Neuronal stem cell (in vitro differentiated cells): Measurements from ENCODE around the gene PSPC1.

Source experiments
- DNase-seq: peaks from one replicate; pipeline ENCODE4 v3.0.0-alpha.2; 2013; ENCODE audit warnings: low spot score
- H2AFZ ChIP-seq: one replicate; pipeline ENCODE4 v1.6.1; 2013; ENCODE audit warnings: mild to moderate bottlenecking, low read length, inconsistent platforms
- H2AK5ac ChIP-seq: 2 replicates; pipeline ENCODE4 v1.6.1; 2013; ENCODE audit warnings: low read depth, mild to moderate bottlenecking, inconsistent platforms, low read length, moderate library complexity, mixed read lengths
- H2BK120ac ChIP-seq: 2 replicates; pipeline ENCODE4 v1.6.1; 2013; ENCODE audit warnings: low read depth, mild to moderate bottlenecking, inconsistent platforms, low read length, moderate library complexity, mixed read lengths
- H2BK12ac ChIP-seq: one replicate; pipeline ENCODE4 v1.6.1; 2013; ENCODE audit warnings: low read length, inconsistent platforms
- H2BK15ac ChIP-seq: 2 replicates; pipeline ENCODE4 v1.6.1; 2013; ENCODE audit warnings: mild to moderate bottlenecking, low read length, inconsistent platforms, mixed read lengths
- H2BK5ac ChIP-seq: one replicate; pipeline ENCODE4 v1.6.1; 2013; ENCODE audit warnings: inconsistent platforms, mild to moderate bottlenecking, low read length, moderate library complexity
- H3K14ac ChIP-seq: one replicate; pipeline ENCODE4 v1.6.1; 2013; ENCODE audit warnings: low read length, inconsistent platforms
- H3K18ac ChIP-seq: 2 replicates; pipeline ENCODE4 v1.6.1; 2013; ENCODE audit warnings: low read length, inconsistent platforms
- H3K23ac ChIP-seq: 2 replicates; pipeline ENCODE4 v1.6.1; 2013; ENCODE audit warnings: low read depth, mild to moderate bottlenecking, mixed read lengths, low read length, inconsistent platforms; ENCODE audit not compliant: poor library complexity
- H3K27ac ChIP-seq: replicated peaks from 3 replicates; pipeline ENCODE4 v1.5.1; 2013; ENCODE audit warnings: low read length, inconsistent platforms
- H3K27me3 ChIP-seq, 3 experiments: 2 replicates each; pipeline ENCODE4 v1.6.1; 2013; ENCODE audit warnings: low read length in 3 of 3, mild to moderate bottlenecking in 2 of 3, inconsistent platforms in 1 of 3, low read depth in 1 of 3, mixed read lengths in 1 of 3, moderate library complexity in 1 of 3; ENCODE audit not compliant: control insufficient read depth in 3 of 3, insufficient read depth in 3 of 3
- H3K36me3 ChIP-seq, 2 donors: replicated peaks in 1 of 2; 2 replicates each; pipeline ENCODE4 v1.6.1; 2013; ENCODE audit warnings: low read length in 2 of 2; ENCODE audit not compliant: control insufficient read depth in 2 of 2, insufficient read depth in 2 of 2
- H3K4ac ChIP-seq: 2 replicates; pipeline ENCODE4 v1.6.1; 2013; ENCODE audit warnings: inconsistent platforms, mild to moderate bottlenecking, low read length, moderate library complexity
- H3K4me1 ChIP-seq, 2 donors: 1 replicate in 1 of 2; 2 replicates in 1 of 2; pipeline ENCODE4 v1.6.1; 2013; ENCODE audit warnings: low read length in 2 of 2, low read depth in 1 of 2; ENCODE audit not compliant: control insufficient read depth in 2 of 2, insufficient read depth in 1 of 2
- H3K4me2 ChIP-seq: one replicate; pipeline ENCODE4 v1.6.1; 2013; ENCODE audit warnings: mild to moderate bottlenecking, low read length, inconsistent platforms; ENCODE audit not compliant: insufficient read depth, poor library complexity, severe bottlenecking
- H3K4me3 ChIP-seq, 2 donors: 2 replicates each; pipeline ENCODE4 v1.5.1; 2013; ENCODE audit warnings: low read length in 2 of 2, mild to moderate bottlenecking in 2 of 2, inconsistent platforms in 1 of 2, moderate library complexity in 1 of 2
- H3K79me1 ChIP-seq: one replicate; pipeline ENCODE4 v1.6.1; 2013; ENCODE audit warnings: low read depth, mild to moderate bottlenecking, inconsistent platforms, low read length, moderate library complexity
- H3K9ac ChIP-seq: one replicate; pipeline ENCODE4 v1.6.1; 2013; ENCODE audit warnings: mild to moderate bottlenecking, low read depth, low read length, inconsistent platforms; ENCODE audit not compliant: poor library complexity
- H3K9me3 ChIP-seq, 2 donors: replicated peaks in 1 of 2; 2 replicates each; pipeline versions ENCODE3 to v1.6.1; 2013; ENCODE audit warnings: low read length in 2 of 2, mild to moderate bottlenecking in 2 of 2, inconsistent platforms in 1 of 2, low read depth in 1 of 2, mixed read lengths in 1 of 2, moderate library complexity in 1 of 2; ENCODE audit not compliant: control insufficient read depth in 2 of 2, insufficient read depth in 1 of 2
- H4K8ac ChIP-seq: one replicate; pipeline ENCODE4 v1.6.1; 2013; ENCODE audit warnings: low read depth, mild to moderate bottlenecking, inconsistent platforms, low read length, moderate library complexity
- H4K91ac ChIP-seq: one replicate; pipeline ENCODE4 v1.6.1; 2013; ENCODE audit warnings: low read length, low read depth, mild to moderate bottlenecking, inconsistent platforms; ENCODE audit not compliant: poor library complexity
- whole genome bisulfite sequencing, 2 donors: extraction: QIAGEN DNeasy Blood & Tissue Kit; methylation state at CpG; one replicate each; pipeline ENCODE4 v1.1.7; 2013; ENCODE audit warnings: missing lambda C conversion rate in 2 of 2, mixed read lengths in 1 of 2; ENCODE audit not compliant: insufficient read length in 2 of 2, insufficient replicate concordance in 1 of 2; ENCODE audit errors: extremely low coverage in 2 of 2; 5-methylcytosine and 5-hydroxymethylcytosine counted together

PSPC1 gene

GRCh38 chr13:19664481-19665230, 118.1 kb downstream of the PSPC1 start:
- Histone ChIP-seq H3K36me3 (peaks cover 14 to 97% of the 10 kb centered on the region in 2 donors), H2AFZ (no peak overlapping the region), H2BK15ac (no peak overlapping the region), H3K4me2 (no peak overlapping the region), H3K18ac (peak overlapping the region; percentile 85), H3K14ac (no peak overlapping the region), H2BK5ac (no peak overlapping the region), H2BK120ac (no peak overlapping the region), H3K27me3 (no peaks in the 10 kb centered on the region), H3K4me3 (no peak overlapping the region), H2AK5ac (no peak overlapping the region), H2BK12ac (no peak overlapping the region), H3K4ac (no peak overlapping the region), H3K4me1 (no peaks in the 10 kb centered on the region), H3K27ac (no peak overlapping the region), H3K9me3 (no peaks in the 10 kb centered on the region), H3K9ac (no peak overlapping the region), H3K79me1 (peaks cover 6% of the 10 kb centered on the region), H4K91ac (no peak overlapping the region), H3K23ac (no peak overlapping the region), H4K8ac (peak overlapping the region; percentile 29)
- no CpG with 5 or more reads among the region's 14 CpGs for WGBS, 2 donors
- no peak for DNase-seq

- Histone ChIP-seq H3K4me3 (no peak overlapping the region), H2BK15ac (no peak overlapping the region), H3K23ac (no peak overlapping the region), H3K79me1 (peaks cover 3% of the 10 kb centered on the region), H3K27me3 (no peaks in the 10 kb centered on the region), H2BK12ac (no peak overlapping the region), H3K27ac (no peak overlapping the region), H3K9me3 (no peaks in the 10 kb centered on the region), H3K4ac (no peak overlapping the region), H3K4me1 (no peaks in the 10 kb centered on the region), H3K18ac (peak overlapping the region; percentile 35), H4K91ac (no peak overlapping the region), H2AK5ac (no peak overlapping the region), H3K36me3 (peaks cover 14 to 97% of the 10 kb centered on the region in 2 donors), H3K4me2 (no peak overlapping the region), H4K8ac (no peak overlapping the region), H2BK5ac (no peak overlapping the region), H3K9ac (no peak overlapping the region), H3K14ac (peak overlapping the region; percentile 1), H2AFZ (no peak overlapping the region), H2BK120ac (no peak overlapping the region)
- DNase-seq = no peak
- WGBS, 2 donors = no CpG with 5 or more reads among the region's 13 CpGs
These were observed 119.2 kb downstream of the PSPC1 start for GRCh38 chr13:19663416-19663979.

GRCh38 chr13:19661561-19661960, 121.2 kb downstream of the PSPC1 start:
- Histone ChIP-seq H3K4me3 (no peak overlapping the region), H2BK15ac (no peak overlapping the region), H4K8ac (no peak overlapping the region), H3K23ac (no peak overlapping the region), H2BK12ac (no peak overlapping the region), H3K27ac (no peak overlapping the region), H3K4ac (no peak overlapping the region), H3K14ac (no peak overlapping the region), H2BK5ac (no peak overlapping the region), H2AK5ac (no peak overlapping the region), H3K4me2 (no peak overlapping the region), H3K9ac (no peak overlapping the region), H3K79me1 (peaks cover 3% of the 10 kb centered on the region), H3K27me3 (no peaks in the 10 kb centered on the region), H3K18ac (no peak overlapping the region), H3K9me3 (no peaks in the 10 kb centered on the region), H4K91ac (no peak overlapping the region), H2BK120ac (no peak overlapping the region), H3K4me1 (no peaks in the 10 kb centered on the region), H2AFZ (no peak overlapping the region), H3K36me3 (peaks cover 14 to 86% of the 10 kb centered on the region in 2 donors)
- no peak for DNase-seq
- no CpG with 5 or more reads among the region's 15 CpGs for WGBS, 2 donors

- Histone ChIP-seq H3K4me1 (no peaks in the 10 kb centered on the region), H3K18ac (no peak overlapping the region), H3K36me3 (peaks cover 10 to 82% of the 10 kb centered on the region in 2 donors), H3K4ac (no peak overlapping the region), H3K23ac (no peak overlapping the region), H4K91ac (no peak overlapping the region), H3K4me3 (no peak overlapping the region), H3K9me3 (no peaks in the 10 kb centered on the region), H4K8ac (no peak overlapping the region), H2AK5ac (no peak overlapping the region), H3K27ac (no peak overlapping the region), H2AFZ (no peak overlapping the region), H2BK5ac (no peak overlapping the region), H2BK12ac (no peak overlapping the region), H3K14ac (no peak overlapping the region), H2BK120ac (no peak overlapping the region), H3K4me2 (no peak overlapping the region), H3K79me1 (peaks cover 3% of the 10 kb centered on the region), H3K27me3 (no peaks in the 10 kb centered on the region), H2BK15ac (no peak overlapping the region), H3K9ac (no peak overlapping the region)
- no CpG with 5 or more reads among the region's 2 CpGs for WGBS, 2 donors
- no peak for DNase-seq
These were observed 121.6 kb downstream of the PSPC1 start for GRCh38 chr13:19661126-19661525.
